ENCODE data around the gene KCNB1.

KCNB1 gene

GRCh38 chr20:49430320-49430719 lies 52.1 kb downstream of the KCNB1 start:
- no peak for TF ChIP-seq CTCF (IDR thresholded peaks at IDR 0.05; ENCODE audit: low read depth, low read length)
- in situ Hi-C loops (cut with HindIII; ENCODE audit: low sequenced_read_pairs) = no loop called here
- no peak overlapping the region for H3K4me3 ChIP-seq (ENCODE audit: low read depth, low read length)
- DNase-seq (ENCODE audit: low read depth, low spot score) = no peak

DNA sequence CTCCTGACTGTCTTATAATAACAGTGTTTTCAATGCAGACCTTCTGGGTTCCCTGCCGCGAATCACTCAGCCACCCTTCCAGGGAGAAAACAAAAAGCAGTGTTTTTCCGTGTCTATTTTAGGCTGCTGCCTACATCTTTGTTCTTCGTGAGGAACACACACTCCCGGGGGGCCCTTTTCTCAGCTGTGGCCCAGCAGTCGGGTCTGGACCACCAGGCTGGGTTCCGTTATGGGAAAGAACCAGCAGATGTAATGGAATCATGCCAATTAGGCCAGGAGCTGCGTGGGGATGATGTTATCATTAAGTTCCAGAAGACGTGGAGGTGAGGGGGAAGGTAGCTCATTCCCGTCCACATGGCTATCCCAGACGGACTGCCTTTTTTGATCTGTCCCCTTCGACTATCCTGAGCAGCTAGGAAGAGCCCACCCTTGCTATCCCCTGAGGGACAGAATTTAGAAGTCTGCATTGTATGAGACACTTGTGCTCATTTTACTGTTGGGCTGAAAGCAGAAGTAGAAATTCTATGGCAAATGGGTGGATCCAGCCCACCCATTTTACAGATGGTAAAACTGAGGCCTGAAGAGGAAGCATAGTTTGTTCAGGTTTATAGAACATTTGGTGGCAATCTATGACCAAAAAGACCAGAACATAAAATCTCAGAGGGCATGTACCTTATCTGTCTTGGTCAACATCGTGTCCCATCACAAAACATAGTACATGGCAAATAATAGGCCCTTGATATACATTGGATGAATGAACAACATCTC lies 54.5 kb downstream of the KCNB1 start:
- in situ Hi-C loops (cut with HindIII; ENCODE audit: low sequenced_read_pairs) = no loop called here
- no peak overlapping the region for H3K4me3 ChIP-seq (ENCODE audit: low read depth, low read length)
- DNase-seq (ENCODE audit: low read depth, low spot score) = peak; percentile 52
- TF ChIP-seq CTCF (IDR thresholded peaks at IDR 0.05; ENCODE audit: low read depth, low read length) = no peak

- TF ChIP-seq CTCF (IDR thresholded peaks at IDR 0.05; ENCODE audit: low read depth, low read length) = no peak
- DNase-seq (ENCODE audit: low read depth, low spot score) = no peak
- in situ Hi-C loops (cut with HindIII; ENCODE audit: low sequenced_read_pairs) = no loop called here
Observed at GRCh38 chr20:49426873-49427272, 55.6 kb downstream of the KCNB1 start.

GRCh38 chr20:49426395-49426794 lies 56.1 kb downstream of the KCNB1 start:
- DNase-seq (ENCODE audit: low read depth, low spot score) = no peak
- no peak for TF ChIP-seq CTCF (IDR thresholded peaks at IDR 0.05; ENCODE audit: low read depth, low read length)
- in situ Hi-C loops (cut with HindIII; ENCODE audit: low sequenced_read_pairs) = no loop called here
- H3K4me3 ChIP-seq (ENCODE audit: low read depth, low read length) = no peak overlapping the region

More at GRCh38 chr20:49426873-49427272, 55.6 kb downstream of the KCNB1 start:
- H3K4me3 ChIP-seq (ENCODE audit: low read depth, low read length) = no peak overlapping the region

GRCh38 chr20:49424536-49424935 lies 57.9 kb downstream of the KCNB1 start:
- in situ Hi-C loops (cut with HindIII; ENCODE audit: low sequenced_read_pairs) = no loop called here
- no peak for TF ChIP-seq CTCF (IDR thresholded peaks at IDR 0.05; ENCODE audit: low read depth, low read length)
- DNase-seq (ENCODE audit: low read depth, low spot score) = no peak
- H3K4me3 ChIP-seq (ENCODE audit: low read depth, low read length) = no peak overlapping the region

- TF ChIP-seq CTCF (IDR thresholded peaks at IDR 0.05; ENCODE audit: low read depth, low read length) = no peak
- no peak for DNase-seq (ENCODE audit: low read depth, low spot score)
- no peak overlapping the region for H3K4me3 ChIP-seq (ENCODE audit: low read depth, low read length)
- in situ Hi-C loops (cut with HindIII; ENCODE audit: low sequenced_read_pairs) = no loop called here
Observed at GRCh38 chr20:49422161-49422560, 60.3 kb downstream of the KCNB1 start.
